WTC11 (cell line): ENCODE measurements around the gene CAPN13.

Source experiments
- CREB1 ChIP-seq: sonication (generic); formaldehyde crosslinking; IDR thresholded peaks from 2 replicates; pipeline ENCODE4 v1.8.0; 2023; ENCODE audit warnings: mild to moderate bottlenecking, missing genetic modification reagents
- CTCF ChIP-seq: fragments of 200-600 bp; IDR thresholded peaks from 2 replicates; pipeline ENCODE4 v1.8.0; 2022; ENCODE audit warnings: antibody characterized with exemption
- ELF4 ChIP-seq: sonication (generic); formaldehyde crosslinking; IDR thresholded peaks from 2 replicates; pipeline ENCODE4 v1.8.1; 2022; ENCODE audit warnings: low read depth, mild to moderate bottlenecking, moderate library complexity, missing genetic modification reagents
- GABPB1 ChIP-seq: sonication (generic); formaldehyde crosslinking; IDR thresholded peaks from 2 replicates; pipeline ENCODE4 v1.8.1; 2023; ENCODE audit warnings: mild to moderate bottlenecking, missing genetic modification reagents
- IRF2 ChIP-seq: sonication (generic); formaldehyde crosslinking; IDR thresholded peaks from 2 replicates; pipeline ENCODE4 v1.8.0; 2022; ENCODE audit warnings: low read depth, missing genetic modification reagents, borderline replicate concordance
- JAZF1 ChIP-seq: fragments of 250-450 bp; sonication (Bioruptor Pico); IDR thresholded peaks from 2 replicates; pipeline ENCODE4 v1.9.0; 2021; ENCODE audit warnings: moderate library complexity, mild to moderate bottlenecking, inconsistent platforms
- JUN ChIP-seq: sonication (generic); formaldehyde crosslinking; IDR thresholded peaks from 2 replicates; pipeline ENCODE4 v1.8.0; 2023; ENCODE audit warnings: mild to moderate bottlenecking, missing genetic modification reagents
- NFYB ChIP-seq: sonication (generic); formaldehyde crosslinking; conservative IDR thresholded peaks from 2 replicates; pipeline ENCODE4 v1.8.0; 2022; ENCODE audit warnings: low read depth, missing genetic modification reagents
- NR2C2 ChIP-seq: sonication (generic); formaldehyde crosslinking; IDR thresholded peaks from 2 replicates; pipeline ENCODE4 v1.8.0; 2022; ENCODE audit warnings: mild to moderate bottlenecking, missing genetic modification reagents
- SP1 ChIP-seq: sonication (generic); formaldehyde crosslinking; conservative IDR thresholded peaks from 2 replicates; pipeline ENCODE4 v1.8.1; 2022; ENCODE audit warnings: missing genetic modification reagents
- TEAD4 ChIP-seq: sonication (generic); formaldehyde crosslinking; IDR thresholded peaks from 2 replicates; pipeline ENCODE4 v1.8.0; 2022; ENCODE audit warnings: mild to moderate bottlenecking, missing genetic modification reagents
- ZNF281 ChIP-seq: sonication (generic); formaldehyde crosslinking; IDR thresholded peaks from 2 replicates; pipeline ENCODE4 v1.8.0; 2023; ENCODE audit warnings: mild to moderate bottlenecking, missing genetic modification reagents

- TF ChIP-seq SP1 (CRISPR knock-in tag) (no peak), CTCF (no peak), GABPB1 (no peak), CREB1 (CRISPR knock-in tag) (no peak), JUN (CRISPR knock-in tag) (no peak), JAZF1 (CRISPR knock-in tag) (no peak), ZNF281 (no peak), NFYB (no peak), IRF2 (CRISPR knock-in tag) (no peak), ELF4 (CRISPR knock-in tag) (no peak), NR2C2 (CRISPR knock-in tag) (no peak), TEAD4 (CRISPR knock-in tag) (no peak)
Measured at GRCh38 chr2:30826916-30827315, 19.7 kb upstream of the CAPN13 start.
